ENCODE results near the gene SVOP.
A peak's percentile ranks its signal among the peaks of the same experiment; 100 is the strongest.
"Not testable (repeated sequence)": the region's sequence is repeated elsewhere in the genome, so short reads cannot be mapped to it uniquely, and the experiment has no call there.

Gene SVOP

GRCh38 chr12:108879615-108880254 is 141.1 kb downstream of the SVOP start, which contains the start of gene DAO:
Gene DAO, plus strand, starts transcription at chr12:108880092. Its CDS starts 4,915 bp downstream, at chr12:108885007.
- Mint-ChIP-seq H3K27ac (no peak within 1 kb of the TSS), H3K4me1 (no peaks in the 10 kb centered on the region), H3K36me3 (ENCODE audit: low read depth) (no peaks in the 10 kb centered on the region), H3K27me3 (ENCODE audit: low read depth) (no peaks in the 10 kb centered on the region), H3K4me3 (no peak within 1 kb of the TSS), H3K9me3 (no peaks in the 10 kb centered on the region)
- no peak for TF ChIP-seq CTCF (IDR thresholded peaks at IDR 0.05; ENCODE audit: unreplicated experiment in 3 of 3)

- Mint-ChIP-seq H3K4me1 (no peaks in the 10 kb centered on the region), H3K27ac (no peak overlapping the region), H3K27me3 (ENCODE audit: low read depth) (no peaks in the 10 kb centered on the region), H3K4me3 (no peak overlapping the region), H3K36me3 (ENCODE audit: low read depth) (no peaks in the 10 kb centered on the region), H3K9me3 (no peaks in the 10 kb centered on the region)
- TF ChIP-seq CTCF (IDR thresholded peaks at IDR 0.05; ENCODE audit: unreplicated experiment in 3 of 3), result no peak
Observed at GRCh38 chr12:108876550-108876949, 144.3 kb downstream of the SVOP start.

GRCh38 chr12:108875682-108876361 is 145.0 kb downstream of the SVOP start:
- no peaks in the 10 kb centered on the region for H3K36me3 Mint-ChIP-seq (ENCODE audit: low read depth)
- no peaks in the 10 kb centered on the region for H3K9me3 Mint-ChIP-seq
- H3K4me1 Mint-ChIP-seq, result peaks cover 5% of the 10 kb centered on the region
- H3K4me3 Mint-ChIP-seq, result no peak overlapping the region
- no peak overlapping the region for H3K27ac Mint-ChIP-seq
- no peak for TF ChIP-seq CTCF (IDR thresholded peaks at IDR 0.05; ENCODE audit: unreplicated experiment in 3 of 3)
- no peaks in the 10 kb centered on the region for H3K27me3 Mint-ChIP-seq (ENCODE audit: low read depth)

GRCh38 chr12:108875280-108875679 is 145.6 kb downstream of the SVOP start:
- peaks cover 5% of the 10 kb centered on the region for H3K4me1 Mint-ChIP-seq
- H3K36me3 Mint-ChIP-seq (ENCODE audit: low read depth), result no peaks in the 10 kb centered on the region
- H3K4me3 Mint-ChIP-seq, result no peak overlapping the region
- H3K9me3 Mint-ChIP-seq, result no peaks in the 10 kb centered on the region
- no peaks in the 10 kb centered on the region for H3K27me3 Mint-ChIP-seq (ENCODE audit: low read depth)
- peak overlapping the region in 1 of 3 experiments; percentile 69 for H3K27ac Mint-ChIP-seq
- TF ChIP-seq CTCF (IDR thresholded peaks at IDR 0.05; ENCODE audit: unreplicated experiment in 3 of 3), result no peak

GRCh38 chr12:108868781-108869180 is 152.1 kb downstream of the SVOP start:
- H3K27ac Mint-ChIP-seq, result no peak overlapping the region
- H3K36me3 Mint-ChIP-seq (ENCODE audit: low read depth), result no peaks in the 10 kb centered on the region
- TF ChIP-seq CTCF (IDR thresholded peaks at IDR 0.05; ENCODE audit: unreplicated experiment in 3 of 3), result no peak
- no peaks in the 10 kb centered on the region for H3K9me3 Mint-ChIP-seq
- no peak overlapping the region for H3K4me3 Mint-ChIP-seq
- H3K4me1 Mint-ChIP-seq, result peaks cover 5% of the 10 kb centered on the region
- H3K27me3 Mint-ChIP-seq (ENCODE audit: low read depth), result no peaks in the 10 kb centered on the region

- H3K4me1 Mint-ChIP-seq; H3K9me3 Mint-ChIP-seq; H3K36me3 Mint-ChIP-seq (ENCODE audit: low read depth); H3K27me3 Mint-ChIP-seq (ENCODE audit: low read depth); H3K27ac Mint-ChIP-seq; H3K4me3 Mint-ChIP-seq: not testable (repeated sequence)
Observed at GRCh38 chr12:108866083-108866482, 154.8 kb downstream of the SVOP start.

Data from nephron (organoid).